Stomach smooth muscle (tissue), 2 donors: Measurements from ENCODE around the gene MNT.

ENCODE experiments used
- H3K27ac ChIP-seq: one replicate; pipeline ENCODE4 v1.7.0; 2013; ENCODE audit warnings: mild to moderate bottlenecking, low read length, inconsistent platforms
- H3K27me3 ChIP-seq, 2 donors: one replicate each; pipeline ENCODE4 v1.7.0; 2013; ENCODE audit warnings: low read length in 2 of 2; ENCODE audit not compliant: insufficient read depth in 2 of 2, control insufficient read depth in 1 of 2
- H3K36me3 ChIP-seq, 2 donors: one replicate each; pipeline ENCODE4 v1.7.0; 2013; ENCODE audit warnings: low read length in 2 of 2; ENCODE audit not compliant: control insufficient read depth in 2 of 2, insufficient read depth in 2 of 2
- H3K4me1 ChIP-seq: one replicate; pipeline ENCODE4 v1.7.0; 2013; ENCODE audit warnings: low read length; ENCODE audit not compliant: control insufficient read depth, insufficient read depth
- H3K4me3 ChIP-seq, 2 donors: one replicate each; pipeline ENCODE4 v1.7.0; 2013; ENCODE audit warnings: low read length in 2 of 2
- H3K9ac ChIP-seq, 2 donors: one replicate each; pipeline ENCODE4 v1.7.0; 2013; ENCODE audit warnings: low read length in 2 of 2, mild to moderate bottlenecking in 1 of 2
- H3K9me3 ChIP-seq, 2 donors: one replicate each; pipeline ENCODE4 v1.7.0; 2013; ENCODE audit warnings: low read length in 2 of 2; ENCODE audit not compliant: control insufficient read depth in 2 of 2
- donor health status: healthy.
- donor health status: Pancreatic carcinoma.

The MNT gene

GRCh38 chr17:2436316-2436905 lies 35.6 kb upstream of the MNT start:
- no peak overlapping the region for H3K4me3 ChIP-seq
- no peak overlapping the region for H3K9ac ChIP-seq
- H3K27me3 ChIP-seq = no peaks in the 10 kb centered on the region
- no peaks in the 10 kb centered on the region for H3K9me3 ChIP-seq
- no peaks in the 10 kb centered on the region for H3K4me1 ChIP-seq
- no peak overlapping the region for H3K27ac ChIP-seq
- H3K36me3 ChIP-seq = peaks cover 21 to 36% of the 10 kb centered on the region in 2 donors

- Histone ChIP-seq H3K27ac (no peak overlapping the region), H3K4me3 (no peak overlapping the region), H3K36me3 (peaks cover 16 to 32% of the 10 kb centered on the region in 2 donors)
Measured at GRCh38 chr17:2435862-2436261, 35.0 kb upstream of the MNT start.

GRCh38 chr17:2435181-2435741 lies 34.4 kb upstream of the MNT start:
- Histone ChIP-seq H3K9me3 (no peaks in the 10 kb centered on the region), H3K27ac (no peak overlapping the region), H3K9ac (no peak overlapping the region), H3K4me1 (no peaks in the 10 kb centered on the region), H3K4me3 (no peak overlapping the region), H3K27me3 (no peaks in the 10 kb centered on the region), H3K36me3 (peaks cover 16 to 32% of the 10 kb centered on the region in 2 donors)

More at GRCh38 chr17:2435862-2436261, 35.0 kb upstream of the MNT start:
- no peaks in the 10 kb centered on the region for H3K27me3 ChIP-seq
- H3K4me1 ChIP-seq = no peaks in the 10 kb centered on the region
- no peaks in the 10 kb centered on the region for H3K9me3 ChIP-seq
- no peak overlapping the region for H3K9ac ChIP-seq

- Histone ChIP-seq H3K27ac (no peak overlapping the region), H3K4me3 (no peak overlapping the region), H3K4me1 (no peaks in the 10 kb centered on the region), H3K9me3 (no peaks in the 10 kb centered on the region), H3K9ac (no peak overlapping the region), H3K36me3 (peaks cover 16 to 25% of the 10 kb centered on the region in 2 donors), H3K27me3 (no peaks in the 10 kb centered on the region)
Measured at GRCh38 chr17:2433696-2434095, 32.8 kb upstream of the MNT start.

GRCh38 chr17:2427910-2428309 lies 27.1 kb upstream of the MNT start:
- no peak overlapping the region for H3K9ac ChIP-seq
- H3K4me3 ChIP-seq = no peak overlapping the region
- no peaks in the 10 kb centered on the region for H3K4me1 ChIP-seq
- H3K36me3 ChIP-seq = peaks cover under 1 to 4% of the 10 kb centered on the region in 2 donors
- no peaks in the 10 kb centered on the region for H3K27me3 ChIP-seq
- H3K27ac ChIP-seq = no peak overlapping the region
- H3K9me3 ChIP-seq = no peaks in the 10 kb centered on the region

- H3K9me3 ChIP-seq = no peaks in the 10 kb centered on the region
- no peaks in the 10 kb centered on the region for H3K36me3 ChIP-seq
- no peaks in the 10 kb centered on the region for H3K27me3 ChIP-seq
- no peak overlapping the region for H3K4me3 ChIP-seq
- H3K9ac ChIP-seq = no peak overlapping the region
- H3K27ac ChIP-seq = no peak overlapping the region
- H3K4me1 ChIP-seq = no peaks in the 10 kb centered on the region
Measured at GRCh38 chr17:2427215-2427614, 26.4 kb upstream of the MNT start.

GRCh38 chr17:2423271-2423670 lies 22.4 kb upstream of the MNT start:
- peaks cover 31% of the 10 kb centered on the region for H3K4me1 ChIP-seq
- H3K4me3 ChIP-seq = no peak overlapping the region
- no peak overlapping the region for H3K27ac ChIP-seq
- H3K36me3 ChIP-seq = peaks cover 4 to 8% of the 10 kb centered on the region in 2 donors
- H3K9me3 ChIP-seq = no peaks in the 10 kb centered on the region
- H3K27me3 ChIP-seq = no peaks in the 10 kb centered on the region
- H3K9ac ChIP-seq = no peak overlapping the region

- peak overlapping the region; percentile 60 for H3K27ac ChIP-seq
- H3K36me3 ChIP-seq = peaks cover 4 to 11% of the 10 kb centered on the region in 2 donors
- peak overlapping the region in 1 of 2 donors; percentile 36 for H3K9ac ChIP-seq
Measured at GRCh38 chr17:2421315-2422147, 20.7 kb upstream of the MNT start.

GRCh38 chr17:2420176-2420575 lies 19.3 kb upstream of the MNT start:
- Histone ChIP-seq H3K9ac (no peak overlapping the region), H3K27ac (no peak overlapping the region), H3K27me3 (no peaks in the 10 kb centered on the region), H3K4me1 (peaks cover 45% of the 10 kb centered on the region), H3K9me3 (no peaks in the 10 kb centered on the region), H3K36me3 (peaks cover 4 to 11% of the 10 kb centered on the region in 2 donors), H3K4me3 (no peak overlapping the region)

More at GRCh38 chr17:2421315-2422147, 20.7 kb upstream of the MNT start:
- no peaks in the 10 kb centered on the region for H3K9me3 ChIP-seq
- peak overlapping the region in 1 of 2 donors; percentile 55 for H3K4me3 ChIP-seq
- peaks cover 42% of the 10 kb centered on the region for H3K4me1 ChIP-seq
- H3K27me3 ChIP-seq = no peaks in the 10 kb centered on the region

- Histone ChIP-seq H3K4me1 (peaks cover 45% of the 10 kb centered on the region), H3K27ac (peak overlapping the region; percentile 85), H3K36me3 (peaks cover 4 to 13% of the 10 kb centered on the region in 2 donors), H3K9me3 (no peaks in the 10 kb centered on the region), H3K4me3 (no peak overlapping the region), H3K9ac (peak overlapping the region in 1 of 2 donors; percentile 31), H3K27me3 (no peaks in the 10 kb centered on the region)
Measured at GRCh38 chr17:2419486-2419885, 18.6 kb upstream of the MNT start.
